ENCODE data around the gene DCUN1D2.

DNA sequence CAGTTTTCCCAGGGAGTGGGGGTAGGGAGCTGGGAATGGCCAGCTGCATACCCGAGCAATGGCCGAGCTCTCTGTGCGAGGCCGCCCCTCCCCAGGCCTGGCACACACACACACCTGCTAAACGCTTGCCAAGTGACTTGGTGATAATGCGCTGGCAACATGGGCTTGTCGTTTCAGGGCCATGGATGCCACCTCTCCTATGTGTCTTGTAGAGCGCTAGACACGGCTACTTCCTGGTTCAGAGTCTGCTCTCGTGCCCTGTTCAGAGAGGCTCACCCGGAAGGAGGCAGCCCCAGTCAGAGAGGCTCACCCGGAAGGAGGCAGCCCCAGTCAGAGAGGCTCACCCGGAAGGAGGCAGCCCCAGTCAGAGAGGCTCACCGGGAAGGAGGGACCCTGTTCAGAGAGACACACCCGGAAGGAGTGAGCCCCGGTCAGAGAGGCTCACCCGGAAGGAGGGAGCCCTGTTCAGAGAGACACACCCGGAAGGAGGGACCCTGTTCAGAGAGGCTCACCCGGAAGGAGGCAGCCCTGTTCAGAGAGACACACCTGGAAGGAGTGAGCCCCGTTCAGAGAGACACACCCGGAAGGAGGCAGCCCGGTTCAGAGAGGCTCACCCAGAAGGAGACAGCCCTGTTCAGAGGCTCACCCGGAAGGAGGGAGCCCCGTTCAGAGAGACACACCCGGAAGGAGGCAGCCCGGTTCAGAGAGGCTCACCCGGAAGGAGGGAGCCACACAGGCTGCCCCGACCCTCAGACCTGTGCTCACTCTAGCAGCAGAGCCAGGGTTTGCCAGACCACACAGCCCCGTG is 41.4 kb downstream of the DCUN1D2 start:
- TF ChIP-seq CTCF (conservative IDR thresholded peaks at IDR 0.05; ENCODE audit: low read depth, low read length) (no peak), EZH2phosphoT487 (IDR thresholded peaks at IDR 0.05; ENCODE audit: borderline replicate concordance, low read length) (no peak), EZH2 (IDR thresholded peaks at IDR 0.05; ENCODE audit: low read length, unreplicated experiment) (no peak)

Measured in PC-3 (cell line).